Tibial artery (tissue), 4 donors: ENCODE results near the gene SCUBE1.

ENCODE experiments used
- DNase-seq, 2 donors: peaks; one replicate each; pipeline ENCODE4 v3.0.0-alpha.2; 2019
- H3K27ac ChIP-seq, 2 donors: fragments of 200-600 bp; sonication (generic) in 1 of 2; 1 replicate in 1 of 2; 2 replicates in 1 of 2; pipeline ENCODE4 v1.5.1; 2018 to 2019; ENCODE audit warnings: mild to moderate bottlenecking in 1 of 2
- H3K27me3 ChIP-seq, 2 donors: fragments of 200-600 bp; sonication (generic) in 1 of 2; one replicate each; pipeline versions ENCODE4 v1.5.1 to v1.6.0; 2016 to 2019
- H3K36me3 ChIP-seq, 3 donors: fragments of 200-600 bp; sonication (generic) in 2 of 3; one replicate each; pipeline ENCODE4 v1.5.1; 2016 to 2019; ENCODE audit warnings: mild to moderate bottlenecking in 2 of 3
- H3K4me1 ChIP-seq, 4 donors: fragments of 200-600 bp; sonication (generic) in 2 of 4; 1 replicate in 3 of 4; 2 replicates in 1 of 4; pipeline ENCODE4 v1.5.1; 2016 to 2019
- H3K4me3 ChIP-seq, 2 donors: fragments of 200-600 bp; sonication (generic) in 1 of 2; 1 replicate in 1 of 2; 2 replicates in 1 of 2; pipeline ENCODE4 v1.5.1; 2018 to 2019; ENCODE audit warnings: mild to moderate bottlenecking in 2 of 2
- H3K9me3 ChIP-seq, 3 donors: fragments of 200-600 bp; sonication (generic) in 1 of 3; one replicate each; pipeline ENCODE4 v1.5.1; 2016 to 2019
- intact Hi-C: fragments of 100-400 bp; cut with DNase I; formaldehyde crosslinking; loops from one replicate; pipeline ENCODE4 v1.15.0; 2023; ENCODE audit warnings: low total_unique reads
- TF ChIP-seq, protein P1 (sequence below), 2 experiments: fragments of 200-600 bp in 1 of 2; fragments of 450-650 bp in 1 of 2; IDR thresholded peaks; one replicate each; pipeline ENCODE4 v1.5.1; 2017 to 2019; ENCODE audit warnings: antibody characterized with exemption in 2 of 2, mild to moderate bottlenecking in 1 of 2, moderate library complexity in 1 of 2

SCUBE1 gene

DNA sequence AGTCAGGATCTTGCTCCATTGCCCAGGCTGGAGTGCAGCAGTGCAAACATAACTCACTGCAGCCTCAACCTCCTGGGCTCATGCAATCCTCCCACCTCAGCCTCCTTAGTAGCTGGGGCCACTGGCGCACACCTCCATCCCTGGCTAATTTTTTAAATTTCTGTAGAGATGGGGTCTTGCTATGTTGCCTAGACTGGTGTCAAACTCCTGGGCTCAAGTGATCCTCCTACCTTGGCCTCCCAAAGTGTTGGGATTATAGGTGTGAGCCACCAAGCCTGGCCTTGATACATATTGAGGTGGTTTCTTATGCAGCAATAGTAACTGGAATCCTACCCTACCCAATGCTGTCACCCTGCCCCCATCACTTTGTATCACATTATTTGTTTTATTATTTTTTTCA is 32.4 kb downstream of the SCUBE1 start:
- TF ChIP-seq, protein P1, sequence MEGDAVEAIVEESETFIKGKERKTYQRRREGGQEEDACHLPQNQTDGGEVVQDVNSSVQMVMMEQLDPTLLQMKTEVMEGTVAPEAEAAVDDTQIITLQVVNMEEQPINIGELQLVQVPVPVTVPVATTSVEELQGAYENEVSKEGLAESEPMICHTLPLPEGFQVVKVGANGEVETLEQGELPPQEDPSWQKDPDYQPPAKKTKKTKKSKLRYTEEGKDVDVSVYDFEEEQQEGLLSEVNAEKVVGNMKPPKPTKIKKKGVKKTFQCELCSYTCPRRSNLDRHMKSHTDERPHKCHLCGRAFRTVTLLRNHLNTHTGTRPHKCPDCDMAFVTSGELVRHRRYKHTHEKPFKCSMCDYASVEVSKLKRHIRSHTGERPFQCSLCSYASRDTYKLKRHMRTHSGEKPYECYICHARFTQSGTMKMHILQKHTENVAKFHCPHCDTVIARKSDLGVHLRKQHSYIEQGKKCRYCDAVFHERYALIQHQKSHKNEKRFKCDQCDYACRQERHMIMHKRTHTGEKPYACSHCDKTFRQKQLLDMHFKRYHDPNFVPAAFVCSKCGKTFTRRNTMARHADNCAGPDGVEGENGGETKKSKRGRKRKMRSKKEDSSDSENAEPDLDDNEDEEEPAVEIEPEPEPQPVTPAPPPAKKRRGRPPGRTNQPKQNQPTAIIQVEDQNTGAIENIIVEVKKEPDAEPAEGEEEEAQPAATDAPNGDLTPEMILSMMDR (IDR thresholded peaks at IDR 0.05) = no peak
- no peaks in the 10 kb centered on the region for H3K36me3 ChIP-seq
- H3K27me3 ChIP-seq = peaks cover 0 to 5% of the 10 kb centered on the region in 2 donors
- intact Hi-C loops = no loop called here
- H3K27ac ChIP-seq = no peak overlapping the region
- H3K9me3 ChIP-seq = no peaks in the 10 kb centered on the region
- no peak for DNase-seq
- H3K4me3 ChIP-seq = no peak overlapping the region
- H3K4me1 ChIP-seq = peaks cover 0 to 37% (median 25%) of the 10 kb centered on the region in 4 donors

DNA sequence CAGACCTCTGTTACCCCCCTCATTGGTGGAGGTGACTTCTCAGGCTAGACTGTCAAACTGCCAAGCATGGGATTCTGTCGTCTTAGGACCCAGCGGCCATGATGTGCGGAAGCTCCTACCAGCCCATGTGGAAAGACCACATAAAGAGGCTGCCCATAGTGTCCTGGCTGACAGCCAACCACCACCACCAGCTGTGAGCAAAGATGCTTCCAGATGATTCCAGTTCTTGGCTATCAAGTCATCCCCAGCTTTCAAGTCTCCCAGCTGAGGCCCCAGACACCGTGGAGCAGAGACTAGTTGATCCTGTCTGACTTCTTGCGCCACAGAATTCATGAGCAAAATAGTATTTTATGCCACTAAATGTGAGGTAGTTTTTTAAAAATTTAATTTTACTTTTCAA is 32.9 kb downstream of the SCUBE1 start:
- Histone ChIP-seq H3K9me3 (no peaks in the 10 kb centered on the region), H3K4me3 (no peak overlapping the region), H3K4me1 (peaks cover 0 to 42% (median 30%) of the 10 kb centered on the region in 4 donors), H3K27me3 (peaks cover 0 to 5% of the 10 kb centered on the region in 2 donors), H3K27ac (no peak overlapping the region), H3K36me3 (no peaks in the 10 kb centered on the region)
- TF ChIP-seq, protein P1 (IDR thresholded peaks at IDR 0.05) = no peak
- intact Hi-C loops = no loop called here
- no peak for DNase-seq

DNA sequence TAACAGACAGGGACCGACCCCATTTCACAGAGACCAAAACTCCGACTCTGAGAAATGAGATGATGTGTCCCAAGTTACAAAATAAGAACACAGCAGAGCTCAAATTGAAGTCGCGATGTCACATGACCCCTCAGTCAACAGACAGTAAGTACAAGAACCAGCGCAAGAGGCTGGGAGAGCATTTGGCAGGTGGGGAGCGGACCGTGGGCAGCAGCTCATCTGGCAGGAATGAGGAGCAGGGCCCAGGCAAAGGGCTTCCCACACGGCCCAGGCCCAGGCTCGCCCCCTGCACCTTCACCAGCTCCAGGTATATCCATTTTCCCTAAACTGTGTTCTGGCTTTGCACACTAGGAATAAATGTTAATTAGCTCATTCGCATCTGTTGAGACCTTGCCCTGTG is 34.3 kb downstream of the SCUBE1 start:
- no peak overlapping the region for H3K4me3 ChIP-seq
- intact Hi-C loops = no loop called here
- H3K9me3 ChIP-seq = no peaks in the 10 kb centered on the region
- peaks cover 0 to 9% of the 10 kb centered on the region in 2 donors for H3K27me3 ChIP-seq
- DNase-seq = no peak
- no peaks in the 10 kb centered on the region for H3K36me3 ChIP-seq
- H3K27ac ChIP-seq = no peak overlapping the region
- peaks cover 0 to 36% (median 27%) of the 10 kb centered on the region in 4 donors for H3K4me1 ChIP-seq
- TF ChIP-seq, protein P1 (IDR thresholded peaks at IDR 0.05) = no peak

DNA sequence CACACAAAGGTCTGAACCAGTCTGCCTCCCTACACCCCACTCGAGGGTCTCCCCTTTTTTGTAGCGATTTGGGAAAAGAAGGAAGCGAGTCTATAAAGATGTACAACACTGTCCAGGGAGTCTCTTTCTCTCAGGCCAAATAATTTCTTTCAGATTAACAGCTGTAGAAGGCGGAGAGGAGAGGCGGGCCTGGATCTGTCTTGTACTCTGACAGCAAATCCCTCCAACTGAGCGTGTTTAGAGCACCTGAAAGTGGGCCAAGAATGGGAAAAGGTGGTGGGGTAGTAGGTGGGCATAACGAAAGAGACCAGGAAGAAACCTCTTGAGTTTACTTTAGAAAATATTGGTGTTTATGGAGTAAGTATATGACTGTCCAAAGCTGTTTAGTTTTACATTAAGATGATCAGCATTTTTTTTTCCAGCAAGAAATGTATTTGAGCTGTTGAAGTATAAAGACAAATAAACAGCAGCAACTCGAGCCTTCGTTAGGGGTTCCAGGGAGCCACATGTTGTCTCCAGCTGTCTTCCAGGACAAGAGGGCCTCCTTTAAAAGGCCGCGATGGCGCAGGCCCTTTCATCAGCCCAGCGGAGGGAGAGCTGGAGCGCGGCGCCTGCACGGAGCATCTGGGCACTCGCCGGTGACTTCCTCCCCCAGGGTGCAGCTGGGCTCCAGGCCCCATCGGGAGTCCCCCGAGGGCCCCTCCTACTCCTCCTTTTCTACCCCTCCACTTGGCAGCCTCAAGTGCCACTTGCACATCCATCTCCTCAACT is 34.9 kb downstream of the SCUBE1 start:
- no peaks in the 10 kb centered on the region for H3K9me3 ChIP-seq
- peaks cover 0 to 9% of the 10 kb centered on the region in 2 donors for H3K27me3 ChIP-seq
- H3K36me3 ChIP-seq = no peaks in the 10 kb centered on the region
- DNase-seq = no peak
- no peak overlapping the region for H3K4me3 ChIP-seq
- TF ChIP-seq, protein P1 (IDR thresholded peaks at IDR 0.05) = no peak
- H3K4me1 ChIP-seq = peaks cover 0 to 30% (median 23%) of the 10 kb centered on the region in 4 donors
- no peak overlapping the region for H3K27ac ChIP-seq
- intact Hi-C loops = no loop called here

DNA sequence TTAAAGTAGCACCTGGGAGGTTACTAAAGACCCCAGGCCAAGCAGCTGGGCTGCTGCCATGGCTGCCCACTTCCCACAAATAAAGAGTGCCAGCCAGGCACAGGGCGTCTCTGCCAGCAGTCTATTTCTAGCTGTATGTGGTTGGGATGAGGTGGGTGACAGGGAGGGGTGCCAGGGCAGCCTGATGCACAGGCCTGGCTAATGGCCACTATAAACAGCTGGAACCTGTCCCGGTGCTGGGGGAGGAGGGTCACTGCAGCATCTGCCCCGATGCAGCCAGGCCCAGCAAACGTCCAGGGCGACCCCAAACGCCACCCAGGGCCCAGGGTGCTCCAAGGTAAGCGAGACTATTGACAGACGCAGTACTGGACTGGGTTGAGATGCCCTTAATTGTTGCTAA is 37.4 kb downstream of the SCUBE1 start:
- H3K27me3 ChIP-seq = peaks cover 0 to 9% of the 10 kb centered on the region in 2 donors
- no peak for DNase-seq

More for the DNA sequence above, 37.4 kb downstream of the SCUBE1 start:
- intact Hi-C loops = no loop called here
- Histone ChIP-seq H3K27ac (peak overlapping the region in 1 of 2 donors; percentile 35), H3K4me1 (peaks cover 0 to 35% (median 17%) of the 10 kb centered on the region in 4 donors), H3K9me3 (no peaks in the 10 kb centered on the region), H3K4me3 (no peak overlapping the region), H3K36me3 (no peaks in the 10 kb centered on the region)
- TF ChIP-seq, protein P1 (IDR thresholded peaks at IDR 0.05) = no peak
